Natural killer cell (primary cell): ENCODE results near the gene LGALS1. TPM values are rescaled to one million over a fixed set of nuclear protein-coding genes. Genes with fewer than 3 reads are reported as not detected.

Experiments
- ATAC-seq, 3 donors: fragments of 150-1000 bp in 2 of 3; fragments of 200-7000 bp in 1 of 3; cut with Tn5 transposase; 1 replicate in 1 of 3; 2 replicates in 2 of 3; pipeline ENCODE4 v1.10.0; 2021; ENCODE audit warnings: mild to moderate bottlenecking in 2 of 3, moderate library complexity in 2 of 3
- DNase-seq, 2 donors: peaks; one replicate each; pipeline versions ENCODE4 v3.0.0 to v3.0.0-alpha.2; 2013 to 2021; ENCODE audit warnings: mixed read lengths in 1 of 2
- H3K27ac ChIP-seq: one replicate; pipeline ENCODE4 v1.5.1; 2013; ENCODE audit warnings: mild to moderate bottlenecking, low read length
- H3K27me3 ChIP-seq: one replicate; pipeline ENCODE4 v1.6.1; 2013; ENCODE audit warnings: low read length; ENCODE audit not compliant: control insufficient read depth, insufficient read depth
- H3K36me3 ChIP-seq: one replicate; pipeline ENCODE4 v1.6.1; 2013; ENCODE audit warnings: low read length; ENCODE audit not compliant: control insufficient read depth, insufficient read depth
- H3K4me1 ChIP-seq: one replicate; pipeline ENCODE4 v1.6.1; 2013; ENCODE audit warnings: low read length; ENCODE audit not compliant: control insufficient read depth, insufficient read depth
- H3K4me3 ChIP-seq: one replicate; pipeline ENCODE4 v1.5.1; 2013; ENCODE audit warnings: low read length
- H3K9me3 ChIP-seq: one replicate; pipeline ENCODE4 v1.6.1; 2013; ENCODE audit warnings: low read length; ENCODE audit not compliant: control insufficient read depth, insufficient read depth
- H3K27ac Mint-ChIP-seq, 2 donors: one replicate each; pipeline ENCODE4 v1.8.0; 2022; ENCODE audit warnings: mild to moderate bottlenecking in 2 of 2, mixed read lengths in 2 of 2, moderate library complexity in 1 of 2
- H3K27me3 Mint-ChIP-seq, 2 donors: one replicate each; pipeline ENCODE4 v1.8.0; 2022; ENCODE audit warnings: low read depth in 2 of 2, mixed read lengths in 2 of 2
- H3K36me3 Mint-ChIP-seq: one replicate; pipeline ENCODE4 v1.8.0; 2022; ENCODE audit warnings: mixed read lengths
- H3K4me1 Mint-ChIP-seq, 2 donors: one replicate each; pipeline ENCODE4 v1.8.0; 2022; ENCODE audit warnings: mixed read lengths in 2 of 2
- H3K4me3 Mint-ChIP-seq: one replicate; pipeline ENCODE4 v1.8.0; 2022; ENCODE audit warnings: mild to moderate bottlenecking, moderate library complexity, mixed read lengths
- H3K9me3 Mint-ChIP-seq, 2 donors: one replicate each; pipeline ENCODE4 v1.8.0; 2022; ENCODE audit warnings: mixed read lengths in 2 of 2
- CTCF ChIP-seq: fragments of 200-600 bp; IDR thresholded peaks from one replicate; pipeline ENCODE4 v1.8.0; 2022; ENCODE audit warnings: antibody characterized with exemption
- WGBS: methylation state at CpG from one replicate; pipeline ENCODE4 v1.1.7; 2013; ENCODE audit warnings: missing lambda C conversion rate; ENCODE audit not compliant: insufficient coverage; 5-methylcytosine and 5-hydroxymethylcytosine counted together
- intact Hi-C: fragments of 100-400 bp; cut with micrococcal nuclease; formaldehyde crosslinking; loops from one replicate; pipeline ENCODE4 v1.14.2; 2022
- total RNA-seq, 4 donors: library from RNA; stranded (reverse); fragments of 120-200 nt in 1 of 4; gene quantifications; one replicate each; pipeline versions ENCODE4 v1.2.3 to v1.2.4, GENCODE V29; 2013 to 2022

Gene LGALS1
- total RNA-seq, 3 donors from 2014 or later (not counting 1 experiment from before 2014, with no cell fraction given), result 195 to 218 (median 214) TPM

GRCh38 chr22:37662039-37662438 is 13.4 kb upstream of the LGALS1 start:
- ATAC-seq (no peak), DNase-seq (no peak)
- no peaks in the 10 kb centered on the region for H3K27me3 ChIP-seq
- H3K9me3 Mint-ChIP-seq, result no peaks in the 10 kb centered on the region
- no peak overlapping the region for H3K4me3 Mint-ChIP-seq
- H3K27ac Mint-ChIP-seq, result peak overlapping the region in 1 of 2 donors; percentile 24
- H3K36me3 ChIP-seq, result peaks cover 6% of the 10 kb centered on the region
- TF ChIP-seq CTCF, result no peak
- no peaks in the 10 kb centered on the region for H3K27me3 Mint-ChIP-seq
- H3K4me1 ChIP-seq, result peaks cover 45% of the 10 kb centered on the region
- H3K9me3 ChIP-seq, result no peaks in the 10 kb centered on the region
- WGBS, result 84% methylated on average over 4 of the region's 5 CpGs
- H3K36me3 Mint-ChIP-seq, result no peaks in the 10 kb centered on the region
- H3K4me1 Mint-ChIP-seq, result peaks cover 48 to 49% of the 10 kb centered on the region in 2 donors
- intact Hi-C loops, result no loop called here
- H3K27ac ChIP-seq, result peak overlapping the region; percentile 28
- H3K4me3 ChIP-seq, result no peak overlapping the region

DNA sequence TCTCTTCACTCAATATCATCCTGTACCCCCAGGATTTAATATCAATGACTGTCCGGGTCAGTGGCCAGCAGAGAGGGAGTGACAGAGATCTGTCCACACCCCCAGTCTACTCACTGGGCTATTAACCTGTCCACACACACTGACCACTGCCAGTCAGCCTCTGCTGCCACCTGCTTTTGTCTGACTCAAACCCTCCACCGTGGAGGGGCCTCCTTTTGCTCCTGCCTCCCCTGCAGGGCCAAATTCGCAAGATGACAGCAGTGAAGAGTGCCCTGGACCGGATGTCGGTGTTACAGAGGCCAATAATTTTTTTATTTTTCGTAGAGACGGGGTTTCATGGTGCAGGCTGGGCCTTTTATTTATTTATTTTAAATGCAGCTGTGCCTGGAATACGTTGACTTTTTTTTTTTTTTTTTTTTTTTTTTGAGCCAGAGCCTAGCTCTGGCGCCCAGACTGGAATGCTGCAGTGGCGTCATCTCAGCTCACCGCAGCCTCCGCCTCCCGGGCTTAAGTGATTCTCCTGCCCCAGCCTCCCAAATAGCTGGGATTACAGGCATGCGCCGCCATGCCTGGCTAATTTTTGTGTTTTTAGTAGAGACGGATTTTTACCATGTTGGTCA is 11.8 kb upstream of the LGALS1 start:
- no peaks in the 10 kb centered on the region for H3K27me3 Mint-ChIP-seq
- Histone ChIP-seq H3K4me3 (no peak overlapping the region), H3K27ac (no peak overlapping the region), H3K4me1 (peaks cover 37% of the 10 kb centered on the region), H3K36me3 (peaks cover 6% of the 10 kb centered on the region), H3K9me3 (no peaks in the 10 kb centered on the region), H3K27me3 (no peaks in the 10 kb centered on the region)
- intact Hi-C loops, result no loop called here
- no peak for TF ChIP-seq CTCF
- no peak for DNase-seq
- no peak overlapping the region for H3K27ac Mint-ChIP-seq
- no peaks in the 10 kb centered on the region for H3K36me3 Mint-ChIP-seq
- peaks cover 37 to 39% of the 10 kb centered on the region in 2 donors for H3K4me1 Mint-ChIP-seq
- ATAC-seq, result no peak
- 92% methylated on average over 16 of the region's 16 CpGs for WGBS
- H3K9me3 Mint-ChIP-seq, result no peaks in the 10 kb centered on the region
- H3K4me3 Mint-ChIP-seq, result no peak overlapping the region

GRCh38 chr22:37664249-37665101 is 11.0 kb upstream of the LGALS1 start:
- Mint-ChIP-seq H3K36me3 (no peaks in the 10 kb centered on the region), H3K4me1 (peaks cover 33 to 36% of the 10 kb centered on the region in 2 donors), H3K27me3 (no peaks in the 10 kb centered on the region), H3K27ac (no peak overlapping the region), H3K4me3 (no peak overlapping the region), H3K9me3 (no peaks in the 10 kb centered on the region)
- ATAC-seq (no peak), DNase-seq (no peak)
- Histone ChIP-seq H3K4me1 (peaks cover 32% of the 10 kb centered on the region), H3K27me3 (no peaks in the 10 kb centered on the region), H3K36me3 (peaks cover 6% of the 10 kb centered on the region), H3K9me3 (no peaks in the 10 kb centered on the region), H3K4me3 (no peak overlapping the region), H3K27ac (no peak overlapping the region)
- intact Hi-C loops, result no loop called here
- 90% methylated on average over 16 of the region's 16 CpGs for WGBS
- TF ChIP-seq CTCF, result no peak
